Superior temporal gyrus (tissue), 1 donor: ENCODE results near the gene CNTN2.

Experiments used
- DNase-seq: peaks from one replicate; pipeline ENCODE4 v3.0.0-alpha.2; 2016; ENCODE audit errors: extremely low spot score

CNTN2 gene

DNA sequence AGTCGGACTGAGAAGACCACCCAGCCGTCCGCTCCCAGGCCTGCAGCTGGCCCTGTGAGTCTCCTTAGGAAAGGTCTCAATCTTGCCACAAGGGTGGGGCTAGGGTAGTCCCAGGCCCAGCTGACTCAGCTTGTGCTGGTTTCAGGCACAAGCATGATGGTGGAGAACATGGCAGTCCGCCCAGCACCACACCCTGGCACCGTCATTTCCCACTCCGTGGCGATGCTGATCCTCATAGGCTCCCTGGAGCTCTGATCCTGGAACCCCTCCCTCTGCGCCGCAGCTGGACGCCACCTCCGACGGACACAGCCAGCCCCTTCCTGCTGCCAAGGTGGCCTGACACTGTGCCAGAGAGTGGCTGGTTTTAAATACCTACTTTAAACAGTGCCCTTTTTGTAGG is 30.5 kb downstream of the CNTN2 start:
- DNase-seq: no peak

GRCh38 chr1:205074084-205074483 is 31.1 kb downstream of the CNTN2 start:
- DNase-seq: no peak

GRCh38 chr1:205074513-205074912 is 31.5 kb downstream of the CNTN2 start:
- DNase-seq: no peak

- no peak for DNase-seq
These were observed 32.7 kb downstream of the CNTN2 start for GRCh38 chr1:205075642-205076155.

DNA sequence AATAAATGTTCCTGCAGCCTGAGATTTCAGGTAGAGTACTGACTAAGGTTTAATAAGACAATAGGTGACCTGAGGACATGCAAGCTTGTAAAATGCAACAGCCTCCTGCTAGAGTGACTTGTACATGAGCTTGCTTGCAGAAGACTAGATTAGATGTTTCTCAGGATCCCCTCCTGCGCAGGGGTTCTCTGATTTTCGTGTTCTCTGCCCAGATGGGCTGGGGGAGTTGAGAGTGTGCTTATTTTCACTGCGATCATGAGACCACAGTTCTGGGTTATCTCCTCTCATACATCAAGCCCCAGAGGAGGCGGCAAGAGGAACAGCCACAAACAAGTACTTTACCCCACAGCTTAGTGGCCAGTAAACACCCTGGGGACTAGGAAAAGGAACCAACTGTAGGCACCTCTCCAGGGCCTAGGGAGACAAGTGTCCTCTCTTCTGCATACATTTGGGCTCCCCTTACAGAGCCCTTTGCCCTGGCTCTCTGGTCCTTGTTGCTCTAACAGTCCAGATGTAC is 33.3 kb downstream of the CNTN2 start:
- no peak for DNase-seq

DNA sequence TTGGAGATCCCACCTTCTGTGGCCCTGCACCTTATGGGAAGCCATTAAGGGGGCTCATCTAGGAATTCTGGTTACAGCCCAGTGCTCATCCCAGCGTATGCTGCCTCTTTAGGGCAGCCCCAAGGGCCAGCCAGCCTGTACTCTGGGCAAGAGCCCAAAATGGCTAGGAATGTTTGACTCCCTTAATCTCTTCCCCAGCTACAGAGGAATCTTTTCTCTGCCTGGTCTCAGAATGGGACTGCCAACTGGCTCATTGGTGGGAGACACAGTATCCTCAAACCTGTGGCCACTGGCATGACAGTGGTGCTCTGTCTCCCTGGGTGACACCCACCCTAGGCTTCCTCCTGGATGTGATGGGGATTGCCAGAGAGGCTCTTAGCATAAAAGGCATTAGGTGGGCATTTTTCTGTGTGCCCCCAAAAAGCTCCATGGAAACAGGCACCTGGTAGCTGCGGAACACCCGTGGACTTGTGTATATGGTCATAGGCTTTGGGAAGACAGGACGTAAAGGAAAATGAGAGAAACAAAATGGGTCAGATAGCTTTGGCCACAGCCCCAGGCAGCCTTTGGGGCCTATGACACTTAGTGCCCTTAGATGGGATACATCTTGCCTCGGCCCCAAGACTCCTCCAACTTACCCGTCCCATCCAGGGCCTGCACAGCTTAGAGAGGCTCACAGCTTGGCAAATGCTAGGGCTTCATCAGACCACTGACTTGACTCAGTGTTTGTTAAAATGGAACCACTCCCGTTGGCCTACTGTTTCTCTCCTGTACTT is 34.3 kb downstream of the CNTN2 start:
- no peak for DNase-seq

DNA sequence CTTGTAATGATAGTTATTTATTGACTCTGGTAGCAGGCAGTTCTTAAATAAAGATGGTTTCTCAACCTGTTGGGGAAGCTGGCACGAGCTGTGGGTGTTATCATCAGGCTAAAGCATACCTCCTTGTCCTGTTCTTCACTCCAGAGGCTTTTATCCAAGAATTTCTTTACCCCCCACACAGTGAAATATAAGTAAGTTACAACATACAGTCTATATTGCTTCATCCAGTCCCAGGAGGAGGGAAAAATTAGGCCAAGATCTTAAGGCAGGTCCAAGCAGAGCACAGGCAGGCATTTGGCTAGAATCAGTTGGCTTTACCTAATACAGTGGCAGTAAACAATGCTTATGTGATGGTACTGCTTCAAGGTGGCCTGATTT is 34.9 kb downstream of the CNTN2 start:
- DNase-seq: no peak

DNA sequence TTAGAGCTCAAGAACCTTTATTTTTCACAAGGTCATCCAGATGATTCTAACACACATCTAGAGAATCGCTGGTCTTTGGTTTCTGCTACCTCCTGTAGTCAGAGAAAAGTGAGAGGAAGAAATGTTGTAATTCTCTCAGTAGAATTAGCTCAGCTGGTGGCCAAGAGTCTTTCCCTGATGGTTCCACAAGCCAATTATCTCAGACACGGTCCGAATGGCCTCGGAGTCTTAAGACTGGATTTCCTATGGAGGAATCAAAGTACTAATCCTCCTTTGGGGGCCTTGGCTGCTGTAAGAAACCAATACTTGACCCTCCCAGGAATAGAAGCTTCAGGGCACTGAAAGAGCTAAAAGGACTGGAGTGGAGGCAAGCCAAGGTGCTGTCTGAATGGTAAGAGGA is 39.4 kb downstream of the CNTN2 start:
- no peak for DNase-seq

GRCh38 chr1:205084360-205084759 is 41.3 kb downstream of the CNTN2 start, which contains the start of gene TMEM81:
Gene TMEM81 (minus strand): TSS chr1:205084460. CDS start chr1:205084320, 140 bp downstream.
- DNase-seq: no peak

- no peak for DNase-seq
These were observed 45.3 kb downstream of the CNTN2 start for GRCh38 chr1:205088341-205088740.

GRCh38 chr1:205091043-205091740 is 48.2 kb downstream of the CNTN2 start:
- DNase-seq: no peak

DNA sequence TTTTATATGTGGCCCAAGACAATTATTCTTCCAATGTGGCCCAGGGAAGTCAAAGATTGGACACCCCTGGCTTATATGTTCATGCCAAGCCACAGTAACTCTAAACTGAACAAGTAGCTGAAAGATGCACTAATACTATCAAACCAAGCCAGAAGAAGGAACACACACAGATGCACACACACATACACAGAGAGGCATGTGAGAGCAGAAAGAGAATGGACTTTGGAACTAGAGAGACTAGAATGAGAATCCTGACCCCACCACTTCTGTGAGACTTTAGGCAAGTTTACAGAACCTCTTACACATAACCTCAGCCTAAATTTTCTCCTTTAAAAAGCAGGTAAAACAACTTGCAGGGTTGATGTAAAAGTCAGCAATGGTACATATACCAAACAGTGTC is 52.4 kb downstream of the CNTN2 start:
- DNase-seq: no peak

DNA sequence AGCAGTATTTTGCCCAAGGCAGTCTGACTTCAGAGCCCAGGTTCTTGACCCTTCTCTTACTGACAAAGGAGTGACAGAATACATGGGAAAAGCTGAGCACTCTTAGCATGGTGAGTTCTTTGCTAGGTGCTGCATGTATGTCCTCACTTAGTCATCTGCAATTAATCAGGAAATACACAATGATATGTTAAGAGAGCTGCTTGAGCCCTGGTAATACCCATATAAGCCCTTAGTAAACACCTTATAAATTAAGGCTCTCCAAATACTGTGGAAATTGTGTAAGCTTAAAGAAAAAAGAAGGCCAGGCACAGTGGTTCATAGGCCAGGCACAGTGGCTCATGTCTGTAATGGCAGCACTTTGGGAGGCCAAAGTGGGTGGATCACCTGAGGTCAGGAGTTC is 55.2 kb downstream of the CNTN2 start:
- no peak for DNase-seq

DNA sequence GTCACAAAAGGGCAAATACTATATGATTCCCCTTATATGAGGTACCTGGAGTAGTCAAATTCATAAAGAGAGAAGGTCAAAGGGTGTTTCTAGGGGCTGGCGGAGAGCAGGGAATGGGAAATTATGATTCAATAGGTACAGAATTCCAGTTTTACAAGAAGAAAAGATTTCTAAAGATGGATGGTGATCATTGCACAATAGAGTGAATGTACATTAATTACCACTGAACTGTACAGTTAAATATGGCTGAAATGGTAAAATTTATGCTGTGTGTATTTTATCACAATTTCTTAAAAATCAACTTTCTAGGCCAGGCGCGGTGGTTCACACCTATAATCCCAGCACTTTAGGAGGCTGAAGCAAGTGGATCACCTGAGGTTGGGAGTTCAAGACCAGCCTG is 59.4 kb downstream of the CNTN2 start:
- DNase-seq: no peak

DNA sequence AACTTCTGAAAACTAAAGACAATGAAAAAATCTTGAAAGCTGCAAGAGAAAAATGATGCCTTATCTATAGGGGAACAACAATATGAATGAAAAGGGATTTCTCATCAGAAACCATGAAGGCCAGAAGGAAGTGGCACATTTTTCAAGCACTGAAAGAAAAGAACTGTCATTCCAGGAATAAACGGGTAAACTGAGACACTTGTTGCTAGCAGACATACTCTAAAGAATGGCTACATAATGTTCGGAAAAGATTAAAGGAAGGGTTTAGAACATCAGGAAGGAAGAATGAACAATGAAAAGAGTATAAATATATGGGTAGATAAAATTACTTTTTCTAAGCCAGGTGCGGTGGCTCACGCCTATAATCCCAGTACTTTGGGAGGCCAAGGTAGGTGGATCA is 64.3 kb downstream of the CNTN2 start:
- DNase-seq: no peak

GRCh38 chr1:205108464-205108863 is 65.5 kb downstream of the CNTN2 start:
- DNase-seq: no peak

- peak; percentile 64 for DNase-seq
These were observed 66.3 kb downstream of the CNTN2 start for GRCh38 chr1:205109269-205109668.

DNA sequence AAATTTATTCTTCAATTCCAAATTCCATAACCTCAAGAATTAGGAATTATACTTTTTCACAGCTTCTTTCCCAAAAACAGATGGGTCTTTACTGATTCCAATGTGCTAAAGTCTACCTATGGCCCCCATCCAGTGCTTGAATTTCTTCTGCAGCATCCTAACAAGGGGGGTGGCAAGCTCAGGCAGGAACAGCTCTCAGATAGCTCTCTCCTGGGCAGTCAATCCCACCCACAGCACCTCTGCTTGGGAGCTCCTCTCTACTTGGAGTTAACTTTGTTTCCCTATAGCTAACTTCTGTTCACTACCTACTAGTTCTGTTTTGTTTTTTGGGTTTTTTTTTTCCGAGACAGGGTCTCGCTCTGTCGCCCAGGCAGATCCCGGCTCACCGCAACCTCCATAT is 66.7 kb downstream of the CNTN2 start:
- peak; percentile 23 for DNase-seq

- DNase-seq: no peak
These were observed 68.3 kb downstream of the CNTN2 start for GRCh38 chr1:205111354-205111753.

DNA sequence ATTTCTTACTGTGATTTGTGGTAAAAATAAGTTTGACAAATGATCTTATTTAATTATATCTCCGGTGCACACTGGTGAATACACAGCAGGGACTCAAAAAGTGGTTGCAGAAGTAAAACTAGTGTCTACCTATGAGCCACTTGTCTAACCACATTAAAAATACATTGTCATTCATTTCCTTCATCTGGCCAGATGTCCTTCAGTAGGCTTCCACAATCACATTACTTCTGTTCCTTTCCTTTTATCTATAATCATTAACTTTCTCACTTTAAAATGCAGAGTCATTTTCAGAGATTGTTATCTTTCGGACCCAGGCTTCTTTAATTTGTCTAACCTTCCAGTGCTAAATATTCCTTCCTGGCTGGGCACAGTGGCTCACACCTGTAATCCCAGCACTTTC is 75.7 kb downstream of the CNTN2 start:
- DNase-seq: no peak

DNA sequence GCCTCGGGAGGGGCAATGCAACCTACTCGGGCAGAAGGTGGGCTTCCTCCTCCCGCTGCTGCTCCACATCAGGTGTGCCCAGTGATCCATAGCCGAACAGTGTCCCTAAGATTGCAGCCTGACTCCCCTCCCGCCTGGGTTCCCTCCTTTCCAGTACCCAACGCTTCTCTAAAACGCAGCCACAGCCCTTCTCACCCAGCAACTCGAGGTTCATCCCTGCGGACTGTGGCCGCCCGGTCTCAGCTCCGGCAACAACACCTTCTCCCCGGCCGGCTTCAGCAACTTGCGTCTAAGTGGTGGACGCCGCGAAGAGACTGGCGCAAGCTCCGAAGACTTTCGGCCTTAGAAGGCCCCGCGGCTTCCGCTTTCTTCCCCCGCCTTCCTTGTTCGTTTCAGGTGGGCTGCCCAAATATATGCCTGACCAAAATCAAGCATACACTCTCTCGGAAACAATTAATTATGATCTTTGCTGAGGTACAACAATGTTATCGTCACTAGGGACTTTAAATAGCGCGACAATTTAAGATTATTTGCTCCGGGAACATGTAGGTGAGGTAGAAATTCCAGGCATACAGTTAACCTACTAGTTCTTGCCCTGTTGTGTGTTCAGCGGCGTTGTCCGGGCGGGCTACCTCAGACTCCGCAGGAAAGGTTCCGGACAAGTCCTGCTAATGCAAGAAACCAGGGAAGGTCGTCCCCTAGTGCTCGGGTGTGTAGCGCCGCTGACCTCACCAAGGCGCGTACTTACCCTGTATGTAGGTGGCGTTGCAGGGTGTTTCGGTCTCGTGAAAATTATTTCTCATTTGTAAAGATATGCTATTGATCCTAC is 78.9 kb downstream of the CNTN2 start, which contains the start of gene RBBP5:
RBBP5 (minus strand) TSS at position 319 of the 829 bp plus-strand sequence; CDS start at position 214, 105 bp downstream.
- peak; percentile 97 for DNase-seq

DNA sequence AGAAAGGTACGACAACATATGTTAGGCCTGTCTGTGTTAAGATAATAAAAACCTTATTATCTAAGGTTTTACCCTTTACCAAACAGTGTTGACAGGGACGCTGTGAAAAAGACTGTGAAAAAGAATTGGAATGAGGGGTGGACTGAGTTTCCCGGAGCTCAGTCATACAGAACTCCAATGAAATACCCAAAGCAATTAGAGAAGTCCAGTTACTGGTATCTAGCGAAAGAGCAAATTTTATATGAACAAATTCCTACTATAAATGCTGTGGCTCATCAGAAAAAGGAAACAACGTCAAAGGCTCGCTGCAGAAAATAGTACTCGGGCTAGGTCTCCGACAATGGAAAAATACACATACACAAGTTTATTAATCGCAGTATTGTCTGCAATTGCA is 79.5 kb downstream of the CNTN2 start:
- no peak for DNase-seq
